Smooth muscle cell (in vitro differentiated cells): ENCODE measurements around the gene ART4. TPM values are rescaled to one million over a fixed set of nuclear protein-coding genes. Genes with fewer than 3 reads are reported as not detected.

Experiments
- DNase-seq: peaks from one replicate; lab custom pipeline; 2025; ENCODE audit not compliant: unreplicated experiment; lab: John Stamatoyannopoulos, UW
- H2AFZ ChIP-seq: fragments of 200-600 bp; sonication (generic); 2 replicates; pipeline ENCODE4 v1.6.0; 2016; ENCODE audit warnings: antibody characterized with exemption, low read depth, mild to moderate bottlenecking
- H3F3A ChIP-seq: fragments of 200-600 bp; sonication (generic); 2 replicates; pipeline ENCODE4 v1.6.0; 2017; ENCODE audit warnings: antibody characterized with exemption, low read depth
- H3K27ac ChIP-seq: fragments of 200-600 bp; sonication (generic); 2 replicates; pipeline ENCODE4 v1.5.1; 2016; ENCODE audit warnings: low read depth, mild to moderate bottlenecking
- H3K27me3 ChIP-seq: fragments of 200-600 bp; sonication (generic); 2 replicates; pipeline ENCODE4 v1.6.1; 2016; ENCODE audit warnings: low read depth, mild to moderate bottlenecking
- H3K36me3 ChIP-seq: fragments of 200-600 bp; sonication (generic); 2 replicates; pipeline ENCODE4 v1.5.1; 2016; ENCODE audit warnings: low read depth
- H3K4me1 ChIP-seq: fragments of 200-600 bp; sonication (generic); 2 replicates; pipeline ENCODE4 v1.5.1; 2016; ENCODE audit warnings: low read depth
- H3K4me2 ChIP-seq: fragments of 200-600 bp; sonication (generic); 2 replicates; pipeline ENCODE4 v1.6.0; 2016; ENCODE audit warnings: mild to moderate bottlenecking
- H3K4me3 ChIP-seq: fragments of 200-600 bp; sonication (generic); 2 replicates; pipeline ENCODE4 v1.5.1; 2016; ENCODE audit warnings: mild to moderate bottlenecking
- H3K79me2 ChIP-seq: fragments of 200-600 bp; sonication (generic); 2 replicates; pipeline ENCODE4 v1.6.0; 2016; ENCODE audit warnings: low read depth, mild to moderate bottlenecking
- H3K9ac ChIP-seq: fragments of 200-600 bp; sonication (generic); 2 replicates; pipeline ENCODE4 v1.6.0; 2016; ENCODE audit warnings: low read depth
- H3K9me3 ChIP-seq: fragments of 200-600 bp; sonication (generic); replicated peaks from 2 replicates; pipeline ENCODE4 v1.5.1; 2016; ENCODE audit warnings: low read depth
- H4K20me1 ChIP-seq: fragments of 200-600 bp; sonication (generic); 2 replicates; pipeline ENCODE4 v1.6.0; 2016; ENCODE audit warnings: low read depth
- CTCF ChIP-seq: fragments of 200-600 bp; sonication (generic); IDR thresholded peaks from 2 replicates; pipeline ENCODE4 v1.5.1; 2017; ENCODE audit warnings: borderline replicate concordance, mild to moderate bottlenecking, antibody characterized with exemption; ENCODE audit not compliant: insufficient read depth, poor library complexity, severe bottlenecking
- WGBS: methylation state at CpG from one replicate; pipeline ENCODE4 v1.1.7; 2016; ENCODE audit warnings: low lambda C conversion rate; 5-methylcytosine and 5-hydroxymethylcytosine counted together
- polyA plus RNA-seq: library from polyadenylated mRNA; unstranded; fragments of >200 nt; fragmentation: Nextera tagmentation; extraction: Ambion mirVana; gene quantifications from 2 replicates; pipeline ENCODE4 v1.2.1, GENCODE V29; 2016
- total RNA-seq: library from RNA; depleted of rRNA; stranded (reverse); fragments of >200 nt; gene quantifications from 2 replicates; pipeline ENCODE4 v1.2.3, GENCODE V29; 2014

Gene ART4
- total and polyA plus RNA-seq, 2 experiments from 2014 or later: 1.7 to 9.0 TPM

GRCh38 chr12:14836336-14837210 is 6.8 kb downstream of the ART4 start:
- H3K27ac ChIP-seq: peak overlapping the region; percentile 98
- H2AFZ ChIP-seq: no peak overlapping the region
- H3K9ac ChIP-seq: peak overlapping the region; percentile 87
- H3K36me3 ChIP-seq: no peaks in the 10 kb centered on the region
- peaks cover 26% of the 10 kb centered on the region for H3K79me2 ChIP-seq
- WGBS: 3% methylated on average over 7 of the region's 7 CpGs
- no peak for DNase-seq
- H3K4me1 ChIP-seq: peaks cover 11% of the 10 kb centered on the region
- peak overlapping the region; percentile 26 for H3K4me3 ChIP-seq
- H3K9me3 ChIP-seq: no peaks in the 10 kb centered on the region
- H3F3A ChIP-seq: peaks cover 36% of the 10 kb centered on the region
- no peaks in the 10 kb centered on the region for H4K20me1 ChIP-seq
- no peak for TF ChIP-seq CTCF
- H3K4me2 ChIP-seq: peak overlapping the region; percentile 80
- no peaks in the 10 kb centered on the region for H3K27me3 ChIP-seq

- Histone ChIP-seq H3K4me3 (no peak overlapping the region), H4K20me1 (no peaks in the 10 kb centered on the region), H3K79me2 (peaks cover 6% of the 10 kb centered on the region), H3K4me1 (peaks cover 11% of the 10 kb centered on the region), H3K36me3 (no peaks in the 10 kb centered on the region), H3K27ac (peak overlapping the region; percentile 98), H2AFZ (peak overlapping the region; percentile 26), H3F3A (peaks cover 36% of the 10 kb centered on the region), H3K4me2 (peak overlapping the region; percentile 80), H3K9ac (peak overlapping the region; percentile 51), H3K9me3 (no peaks in the 10 kb centered on the region), H3K27me3 (no peaks in the 10 kb centered on the region)
- no peak for TF ChIP-seq CTCF
- DNase-seq: no peak
Observed at GRCh38 chr12:14834509-14834908, 8.8 kb downstream of the ART4 start.

- H3K4me1 ChIP-seq: peaks cover 11% of the 10 kb centered on the region
- H2AFZ ChIP-seq: no peak overlapping the region
- no peak for TF ChIP-seq CTCF
- no peak overlapping the region for H3K4me3 ChIP-seq
- peak overlapping the region; percentile 98 for H3K27ac ChIP-seq
- H3K36me3 ChIP-seq: no peaks in the 10 kb centered on the region
- H4K20me1 ChIP-seq: no peaks in the 10 kb centered on the region
- H3K9ac ChIP-seq: no peak overlapping the region
- 9% methylated on average over 1 of the region's 1 CpG for WGBS
- peaks cover under 1% of the 10 kb centered on the region for H3K79me2 ChIP-seq
- H3K27me3 ChIP-seq: no peaks in the 10 kb centered on the region
- H3K4me2 ChIP-seq: peak overlapping the region; percentile 80
- DNase-seq: no peak
- no peaks in the 10 kb centered on the region for H3K9me3 ChIP-seq
- peaks cover 36% of the 10 kb centered on the region for H3F3A ChIP-seq
Observed at GRCh38 chr12:14833952-14834351, 9.4 kb downstream of the ART4 start.
